Measurements from ENCODE around the gene PKP3. TPM values are rescaled to one million over a fixed set of nuclear protein-coding genes. Genes with fewer than 3 reads are reported as not detected.
"Not testable (repeated sequence)": the region's sequence is repeated elsewhere in the genome, so short reads cannot be mapped to it uniquely, and the experiment has no call there.

PKP3 gene, protein sequence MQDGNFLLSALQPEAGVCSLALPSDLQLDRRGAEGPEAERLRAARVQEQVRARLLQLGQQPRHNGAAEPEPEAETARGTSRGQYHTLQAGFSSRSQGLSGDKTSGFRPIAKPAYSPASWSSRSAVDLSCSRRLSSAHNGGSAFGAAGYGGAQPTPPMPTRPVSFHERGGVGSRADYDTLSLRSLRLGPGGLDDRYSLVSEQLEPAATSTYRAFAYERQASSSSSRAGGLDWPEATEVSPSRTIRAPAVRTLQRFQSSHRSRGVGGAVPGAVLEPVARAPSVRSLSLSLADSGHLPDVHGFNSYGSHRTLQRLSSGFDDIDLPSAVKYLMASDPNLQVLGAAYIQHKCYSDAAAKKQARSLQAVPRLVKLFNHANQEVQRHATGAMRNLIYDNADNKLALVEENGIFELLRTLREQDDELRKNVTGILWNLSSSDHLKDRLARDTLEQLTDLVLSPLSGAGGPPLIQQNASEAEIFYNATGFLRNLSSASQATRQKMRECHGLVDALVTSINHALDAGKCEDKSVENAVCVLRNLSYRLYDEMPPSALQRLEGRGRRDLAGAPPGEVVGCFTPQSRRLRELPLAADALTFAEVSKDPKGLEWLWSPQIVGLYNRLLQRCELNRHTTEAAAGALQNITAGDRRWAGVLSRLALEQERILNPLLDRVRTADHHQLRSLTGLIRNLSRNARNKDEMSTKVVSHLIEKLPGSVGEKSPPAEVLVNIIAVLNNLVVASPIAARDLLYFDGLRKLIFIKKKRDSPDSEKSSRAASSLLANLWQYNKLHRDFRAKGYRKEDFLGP
- polyA plus RNA-seq, result 10 to 100 TPM in 1 of 3 donors, 1 to 10 TPM in 2; 1.0 to 15.4 (median 3.4) TPM

DNA sequence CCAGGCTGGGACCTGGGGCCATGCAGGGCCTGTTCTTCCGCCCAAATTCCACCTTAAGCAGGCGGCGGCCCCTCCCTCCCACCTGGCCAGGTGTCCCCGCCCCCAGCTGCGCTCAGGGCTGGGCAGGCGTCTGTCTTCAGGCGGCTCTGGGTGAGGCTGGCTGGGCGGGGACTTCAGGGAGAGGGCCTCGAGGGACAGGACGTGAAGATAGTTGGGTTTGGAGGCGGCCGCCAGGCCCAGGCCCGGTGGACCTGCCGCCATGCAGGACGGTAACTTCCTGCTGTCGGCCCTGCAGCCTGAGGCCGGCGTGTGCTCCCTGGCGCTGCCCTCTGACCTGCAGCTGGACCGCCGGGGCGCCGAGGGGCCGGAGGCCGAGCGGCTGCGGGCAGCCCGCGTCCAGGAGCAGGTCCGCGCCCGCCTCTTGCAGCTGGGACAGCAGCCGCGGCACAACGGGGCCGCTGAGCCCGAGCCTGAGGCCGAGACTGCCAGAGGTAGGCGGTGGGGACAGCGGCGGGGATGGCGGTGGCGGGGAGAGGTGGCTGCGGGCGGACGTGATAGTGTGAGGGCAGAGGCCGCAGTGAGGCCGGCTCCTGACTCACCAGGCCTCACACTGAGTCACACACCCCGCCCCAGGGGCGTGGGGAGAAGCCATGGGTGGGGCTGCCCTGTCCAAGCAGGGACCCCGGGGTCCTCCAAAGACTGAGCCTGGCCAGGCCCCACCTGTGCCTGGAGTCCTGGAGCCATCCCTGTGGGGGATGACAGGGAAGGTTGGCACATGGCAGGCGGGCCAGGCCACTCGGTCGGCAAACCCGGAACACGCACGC lies at the start of gene PKP3:
Gene PKP3 (plus strand): TSS at position 176 of the 824 bp plus-strand sequence. CDS start 84 bp downstream, at position 260.
- WGBS, 3 donors, result 46 to 71% (median 59%) methylated on average over 53 to 57 of the region's 57 CpGs
- H3K27ac ChIP-seq (ENCODE audit: low read depth, low read length), result no peak within 1 kb of the TSS

DNA sequence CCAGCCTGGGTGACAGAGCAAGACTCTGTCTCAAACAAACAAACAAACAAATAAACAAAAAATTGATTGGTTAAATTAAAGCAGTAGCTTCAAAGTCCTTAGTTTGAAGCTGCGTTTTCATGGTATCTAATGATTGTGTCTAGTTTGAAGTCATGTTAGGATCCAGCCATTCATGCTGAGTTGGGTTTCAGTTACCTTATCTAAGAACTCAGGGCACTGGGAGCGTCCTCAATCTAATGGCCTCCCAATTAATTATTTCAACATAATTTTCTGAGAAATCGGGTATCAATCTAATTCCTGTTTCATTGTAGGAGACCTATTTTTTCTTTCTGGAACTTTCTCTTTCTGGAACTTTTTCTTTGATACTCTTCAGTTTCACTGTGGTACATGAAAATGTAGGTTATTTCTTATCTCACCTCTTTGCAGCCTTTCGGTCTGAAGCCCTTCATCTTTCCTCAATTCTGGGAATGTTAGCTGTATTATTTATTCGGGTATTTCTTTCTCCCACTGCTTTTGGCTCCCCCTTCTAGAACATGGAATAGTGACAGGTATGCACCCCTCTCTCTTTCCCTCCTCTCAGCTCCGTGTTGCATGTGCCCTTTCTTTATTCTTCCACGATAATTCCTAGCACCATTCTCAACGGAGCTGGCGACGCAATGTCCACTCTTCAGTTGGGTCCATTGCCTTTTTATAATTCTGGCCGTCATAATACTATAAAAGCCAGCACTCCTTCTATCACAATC lies 49.0 kb upstream of the PKP3 start:
- 84 to 92% (median 91%) methylated on average over 11 of the region's 11 CpGs for WGBS, 3 donors
- H3K27ac ChIP-seq (ENCODE audit: low read depth, low read length), result no peak overlapping the region

DNA sequence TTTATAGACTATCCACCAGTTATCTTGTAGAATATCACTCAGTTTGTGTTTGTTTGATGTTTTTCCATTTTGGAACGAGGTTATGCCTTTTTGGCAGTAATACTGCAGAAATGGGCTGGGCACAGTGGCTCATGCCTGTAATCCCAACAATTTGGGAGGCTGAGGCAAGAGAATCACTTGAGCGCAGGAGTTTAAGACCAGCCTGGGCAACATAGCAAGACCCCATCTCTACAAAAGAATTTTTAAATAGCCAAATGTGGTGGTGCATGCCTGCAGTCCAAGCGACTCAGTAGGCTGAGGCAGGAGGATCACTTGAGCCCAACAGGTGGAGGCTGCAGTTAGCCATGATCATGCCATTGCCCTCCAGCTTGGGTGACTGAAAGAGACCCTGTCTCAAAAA lies 47.5 kb upstream of the PKP3 start:
- H3K27ac ChIP-seq (ENCODE audit: low read depth, low read length), result no peak overlapping the region
- 81 to 92% (median 88%) methylated on average over 3 of the region's 3 CpGs for WGBS, 3 donors

DNA sequence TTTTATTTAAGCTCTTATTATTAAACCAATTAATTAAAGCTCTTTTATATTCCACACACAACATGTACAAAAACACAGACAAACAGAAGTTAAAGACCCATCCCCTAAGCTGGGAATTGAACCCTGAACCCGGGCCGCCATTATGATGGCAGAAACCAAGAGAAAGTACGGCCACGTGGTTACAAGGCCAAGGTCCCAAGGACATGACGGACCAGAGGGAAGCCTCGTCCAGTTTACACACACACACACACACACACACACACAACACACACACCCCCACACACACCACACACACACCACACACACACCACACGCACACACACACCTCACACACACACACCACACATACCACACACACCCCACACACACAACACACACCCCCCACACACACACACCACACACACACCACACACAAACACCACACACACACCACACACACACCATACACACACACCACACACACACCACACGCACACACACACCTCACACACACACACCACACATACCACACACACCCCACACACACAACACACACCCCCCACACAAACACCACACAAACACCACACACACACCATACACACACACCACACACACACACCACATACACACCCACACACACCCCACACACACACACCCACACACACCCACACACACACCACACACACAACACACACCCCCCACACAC lies 44.6 kb upstream of the PKP3 start:
- 76 to 93% (median 93%) methylated on average over 7 to 8 of the region's 8 CpGs for WGBS, 3 donors
- H3K27ac ChIP-seq (ENCODE audit: low read depth, low read length), result not testable (repeated sequence)

DNA sequence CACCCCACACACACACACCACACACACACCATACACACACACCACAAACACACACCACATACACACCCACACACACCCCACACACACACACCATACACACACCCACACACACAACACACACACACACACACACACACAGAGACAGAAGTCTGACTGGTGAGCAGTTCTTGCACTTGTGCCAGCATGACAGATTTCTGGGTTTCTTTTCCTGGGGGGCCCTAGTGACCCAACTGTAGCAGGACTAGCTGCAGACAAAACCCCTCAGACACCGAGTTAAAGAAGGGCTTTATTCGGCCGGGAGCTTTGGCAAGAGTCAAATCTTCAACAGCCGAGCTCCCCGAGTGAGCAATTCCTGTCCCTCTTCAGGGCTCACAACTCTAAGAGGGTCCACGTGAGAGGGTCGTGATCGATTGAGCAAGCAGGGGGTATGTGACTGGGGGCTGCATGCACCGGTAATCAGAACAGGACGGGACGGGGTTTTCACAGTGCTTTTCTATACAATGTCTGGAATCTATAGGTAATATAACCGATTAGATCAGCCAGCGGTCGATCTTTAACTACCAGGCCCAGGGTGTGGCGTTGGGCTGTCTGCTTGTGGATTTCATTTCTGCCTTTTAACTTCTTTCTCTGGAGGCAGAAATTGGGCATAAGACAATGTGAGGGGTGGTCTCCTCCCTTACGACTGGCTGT lies 43.8 kb upstream of the PKP3 start:
- WGBS, 3 donors, result 57 to 69% (median 68%) methylated on average over 13 to 16 of the region's 16 CpGs
- not testable (repeated sequence) for H3K27ac ChIP-seq (ENCODE audit: low read depth, low read length)

DNA sequence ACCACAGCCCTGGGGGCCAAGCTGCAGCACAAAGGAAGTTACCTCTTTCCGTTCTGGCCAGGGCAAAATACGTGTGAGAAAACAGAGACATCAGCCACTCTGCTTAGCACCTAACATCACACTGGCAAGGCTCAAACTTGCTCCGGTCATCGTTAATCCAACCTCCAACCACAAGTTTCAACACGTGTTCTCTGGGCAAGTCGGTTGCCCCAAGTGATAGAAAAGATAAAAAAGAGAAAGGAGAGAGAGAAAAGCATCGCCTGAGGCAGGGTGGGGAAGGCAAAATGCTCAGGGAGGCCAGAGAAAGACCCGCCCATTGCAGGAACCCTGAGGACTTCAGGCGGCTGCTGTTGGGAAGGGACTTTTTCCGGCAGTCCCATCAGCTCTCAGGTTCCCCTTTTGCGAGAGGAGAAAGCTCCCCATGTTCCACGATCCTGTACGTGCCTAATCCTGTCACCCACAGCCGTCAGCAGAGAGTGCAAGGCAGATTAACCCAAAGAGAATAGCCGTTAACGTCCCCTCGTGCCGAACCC lies 43.2 kb upstream of the PKP3 start:
- H3K27ac ChIP-seq (ENCODE audit: low read depth, low read length), result no peak overlapping the region
- WGBS, 3 donors, result 53 to 76% (median 65%) methylated on average over 17 to 18 of the region's 18 CpGs

DNA sequence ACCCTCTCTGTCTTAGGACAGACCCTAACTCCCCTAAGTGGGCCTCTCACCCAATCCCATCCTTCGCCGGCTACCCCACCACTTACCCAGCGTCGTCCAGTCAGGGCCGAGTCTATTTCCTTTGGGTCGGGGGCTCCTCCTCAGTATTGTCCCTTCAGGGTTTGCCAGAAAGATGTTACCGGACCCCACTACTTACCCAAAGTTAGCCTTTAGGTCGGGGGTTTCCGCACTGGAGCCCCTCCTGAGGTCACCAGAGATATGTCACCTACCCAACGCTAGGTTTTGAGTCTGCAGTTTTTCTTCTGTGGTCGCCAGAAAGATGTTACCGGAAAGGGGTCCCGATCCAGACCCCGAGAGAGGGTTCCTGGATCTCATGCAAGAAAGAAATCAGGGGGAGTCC lies 42.6 kb upstream of the PKP3 start:
- no peak overlapping the region for H3K27ac ChIP-seq (ENCODE audit: low read depth, low read length)
- 91 to 95% (median 95%) methylated on average over 14 of the region's 14 CpGs for WGBS, 3 donors

DNA sequence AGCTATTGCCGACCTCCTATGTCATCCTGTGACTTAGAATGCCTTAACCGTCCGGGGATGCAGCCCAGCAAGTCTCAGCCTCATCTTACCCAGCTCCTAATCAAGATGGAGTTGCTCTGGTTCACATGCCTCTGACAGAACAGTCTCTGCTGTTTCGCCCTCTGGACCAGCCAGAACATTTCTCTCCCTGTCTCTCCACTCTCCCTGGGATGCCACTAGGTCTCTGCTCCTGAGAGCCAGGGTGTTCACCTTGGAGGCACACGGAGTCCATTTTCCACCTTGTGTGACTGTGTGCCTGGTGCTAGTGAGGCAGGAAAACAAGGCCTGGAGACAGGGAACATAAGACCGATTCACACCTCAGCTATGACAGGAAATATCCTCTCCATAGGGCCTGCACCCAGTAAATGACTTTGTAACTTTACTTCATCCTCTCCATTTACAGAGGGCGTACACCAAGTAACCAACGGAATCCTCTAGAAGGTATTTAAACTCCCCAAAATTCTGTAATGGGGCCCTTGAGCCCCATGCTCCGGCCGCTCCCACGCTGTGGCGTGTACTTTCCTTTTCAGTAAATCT lies 41.5 kb upstream of the PKP3 start:
- WGBS, 3 donors, result 84 to 94% (median 87%) methylated on average over 12 of the region's 12 CpGs
- no peak overlapping the region for H3K27ac ChIP-seq (ENCODE audit: low read depth, low read length)

DNA sequence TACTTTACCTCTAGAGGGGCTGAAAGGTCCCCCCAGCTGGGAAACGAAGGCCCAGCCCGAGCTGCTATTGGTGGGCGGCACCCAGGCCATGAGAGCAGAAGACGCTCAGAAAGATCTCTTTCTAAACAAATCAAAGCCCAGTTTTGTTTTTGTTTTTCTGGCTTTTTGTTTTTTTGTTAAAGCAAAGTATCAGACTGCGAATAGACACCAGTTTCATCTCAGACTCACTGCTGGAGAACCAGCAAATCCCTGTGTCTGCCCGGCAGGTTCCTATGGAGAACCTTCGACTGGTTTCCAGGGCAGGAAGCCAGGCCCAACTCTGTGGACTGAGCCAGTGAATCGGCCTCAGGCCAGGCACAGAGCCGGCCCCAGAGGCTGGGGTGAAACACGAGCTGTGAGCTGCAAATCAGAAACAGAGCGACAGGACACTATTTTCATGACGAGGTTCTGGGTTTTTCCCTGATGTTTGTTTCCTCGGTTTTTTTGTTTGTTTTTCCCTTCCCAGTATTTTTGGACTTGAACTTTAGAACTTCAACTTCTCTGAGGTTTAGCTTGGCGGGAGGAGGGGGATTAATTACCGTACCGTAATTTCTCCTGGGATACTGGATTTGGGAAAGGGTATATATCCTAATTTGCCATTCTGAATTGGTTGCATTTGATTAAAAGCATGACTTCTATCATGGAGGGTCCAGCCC lies 40.7 kb upstream of the PKP3 start:
- 20 to 40% (median 31%) methylated on average over 16 of the region's 16 CpGs for WGBS, 3 donors
- peak overlapping the region; percentile 73 for H3K27ac ChIP-seq (ENCODE audit: low read depth, low read length)

DNA sequence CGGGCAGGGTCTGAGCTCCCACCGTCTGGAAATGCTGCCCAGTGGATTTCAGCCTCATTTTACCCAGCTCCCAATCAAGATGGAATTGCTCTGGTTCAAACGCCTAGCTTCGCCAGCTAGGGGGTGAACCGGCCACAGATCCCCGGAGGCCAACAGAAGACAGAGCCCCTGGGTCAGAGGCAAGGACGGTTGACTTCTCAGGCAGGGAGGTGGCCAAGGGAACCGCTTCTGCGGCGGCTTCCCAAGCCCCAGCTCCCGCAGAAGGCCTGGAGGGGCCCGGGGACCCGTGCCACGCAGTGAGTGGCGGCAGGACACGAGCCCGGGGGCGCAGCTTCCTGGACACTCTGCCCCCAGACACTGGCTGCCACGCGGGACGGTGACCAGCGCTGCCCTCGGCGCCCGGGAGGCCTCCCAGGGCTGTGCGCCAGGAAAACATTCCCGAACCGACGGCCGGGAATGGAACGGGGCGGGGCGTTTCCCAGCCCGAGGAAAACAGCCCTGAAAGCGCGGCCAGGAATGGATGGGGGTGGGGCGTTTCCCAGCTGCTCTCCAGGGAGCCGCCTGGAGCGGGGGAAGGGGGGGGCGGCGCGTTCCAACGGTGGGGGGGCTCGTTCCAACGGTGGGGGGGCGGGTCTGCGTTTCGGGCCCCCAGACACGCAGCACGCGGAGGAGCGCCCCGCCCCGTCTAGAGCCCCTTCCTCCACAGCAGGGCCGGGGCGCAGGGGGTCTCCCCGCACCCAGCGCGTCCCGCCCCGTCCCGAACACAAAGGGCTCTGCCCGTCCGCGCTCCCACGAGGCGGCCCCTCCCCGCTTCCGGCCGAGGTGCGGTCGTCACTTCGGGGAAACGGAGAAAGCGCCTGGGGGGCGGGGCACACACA lies 38.2 kb upstream of the PKP3 start:
- WGBS, 3 donors, result 2 to 8% (median 2%) methylated on average over 47 to 75 of the region's 76 CpGs
- peak overlapping the region; percentile 98 for H3K27ac ChIP-seq (ENCODE audit: low read depth, low read length)

DNA sequence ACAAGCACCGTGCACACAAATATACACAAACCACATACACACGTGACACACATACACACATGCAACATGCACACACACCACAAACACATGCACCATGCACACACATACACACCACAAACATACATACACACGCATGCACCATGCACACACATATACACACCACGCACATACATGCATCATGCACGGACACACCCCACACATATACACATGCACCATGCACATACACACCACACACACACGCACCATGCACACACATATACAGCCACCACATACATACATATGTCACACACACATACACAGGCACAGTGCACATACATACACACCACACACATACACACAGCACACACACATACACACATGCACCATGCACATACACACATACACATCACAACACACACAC lies 37.4 kb upstream of the PKP3 start:
- no peak overlapping the region for H3K27ac ChIP-seq (ENCODE audit: low read depth, low read length)
- WGBS, 3 donors, result 76 to 87% (median 77%) methylated on average over 6 of the region's 6 CpGs

DNA sequence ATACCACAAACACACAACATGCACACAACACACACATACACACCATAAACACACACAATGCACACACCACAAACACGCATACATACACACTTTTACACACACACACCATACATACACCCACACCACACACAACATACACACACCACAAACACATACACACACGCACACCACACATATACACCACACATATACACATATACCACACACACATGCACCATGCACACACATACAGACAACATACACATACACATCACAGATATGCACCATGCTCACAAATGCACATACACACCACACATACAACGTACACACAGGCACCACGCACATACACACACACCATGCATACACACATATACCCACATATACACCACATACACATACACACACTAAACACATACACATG lies 36.4 kb upstream of the PKP3 start:
- 87 to 96% (median 93%) methylated on average over 4 of the region's 4 CpGs for WGBS, 3 donors
- no peak overlapping the region for H3K27ac ChIP-seq (ENCODE audit: low read depth, low read length)

DNA sequence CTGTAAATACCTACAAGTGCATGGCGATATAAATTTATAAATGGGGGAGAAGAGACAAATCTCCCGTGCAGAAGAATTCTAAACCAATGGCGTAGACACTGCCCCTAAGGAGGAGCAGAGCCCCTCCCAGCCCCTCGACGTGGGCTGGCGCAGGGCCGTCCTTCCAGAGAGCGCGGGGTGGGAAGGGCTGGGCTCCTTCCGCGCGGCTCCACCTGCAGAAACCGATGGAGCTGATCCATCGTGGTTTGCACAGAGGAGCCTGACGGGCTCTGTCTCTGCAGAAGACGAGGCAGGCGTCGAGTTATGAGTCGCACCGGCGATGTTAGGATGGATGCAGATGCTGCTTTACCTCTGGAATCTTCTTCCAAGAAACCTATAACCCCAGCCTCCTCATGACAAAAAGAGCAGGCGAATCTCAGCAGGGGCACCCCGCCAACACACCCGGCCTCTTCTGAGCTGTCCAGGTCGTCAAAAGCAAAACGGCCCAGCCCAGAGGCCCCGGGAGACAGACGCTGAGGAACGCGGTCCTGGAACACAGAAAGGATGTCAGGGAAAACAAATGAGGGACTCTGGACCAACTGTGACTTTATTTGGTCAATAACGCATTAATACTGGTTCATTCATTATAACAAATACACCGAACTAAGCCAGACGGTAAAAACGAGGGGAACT lies 35.7 kb upstream of the PKP3 start:
- no peak overlapping the region for H3K27ac ChIP-seq (ENCODE audit: low read depth, low read length)
- 34 to 61% (median 41%) methylated on average over 34 of the region's 34 CpGs for WGBS, 3 donors

DNA sequence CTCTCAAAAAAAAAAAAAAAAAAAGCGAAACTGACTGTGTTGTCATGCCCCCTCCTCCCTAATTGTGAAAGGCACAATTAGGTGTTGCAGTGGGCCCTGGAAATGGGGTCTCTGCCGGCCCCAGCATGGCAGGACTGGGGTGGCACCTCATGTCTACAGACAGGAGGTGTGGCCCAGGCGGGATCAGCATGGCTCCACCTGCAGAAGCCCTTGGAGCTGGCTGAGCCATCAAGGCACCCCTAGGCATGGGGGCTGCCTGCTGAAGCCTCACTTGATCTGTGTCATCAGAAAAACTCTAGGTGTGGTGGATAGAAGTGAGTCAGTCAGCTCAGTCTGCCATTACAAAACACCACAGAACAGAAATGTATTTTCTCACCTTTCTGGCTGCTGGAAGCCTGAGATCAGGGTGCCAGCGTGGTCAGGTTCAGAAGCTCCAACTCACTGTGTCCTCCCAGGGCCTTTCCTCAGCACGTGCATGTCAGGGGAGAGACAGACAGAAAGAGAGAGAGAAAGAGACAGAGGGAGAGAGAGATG lies 34.8 kb upstream of the PKP3 start:
- H3K27ac ChIP-seq (ENCODE audit: low read depth, low read length), result no peak overlapping the region
- WGBS, 3 donors, result 67 to 82% (median 79%) methylated on average over 5 of the region's 5 CpGs
